ENCODE results near the gene C2orf92. TPM values are rescaled to one million over a fixed set of nuclear protein-coding genes. Genes with fewer than 3 reads are reported as not detected.

Gene C2orf92
- total and polyA plus RNA-seq, 12 donors: 1.2 to 50.0 (median 5.5) TPM

- no peaks in the 10 kb centered on the region for H3K36me3 ChIP-seq (replicated peaks in 1 of 2)
- peaks cover 6% of the 10 kb centered on the region for H3K27me3 ChIP-seq
- no peak overlapping the region for H3K27ac ChIP-seq
- H3K4me1 ChIP-seq (replicated peaks in 1 of 2): no peaks in the 10 kb centered on the region
- intact Hi-C loops (cut with DNase I): no loop called here
- no peak overlapping the region for H3K4me3 ChIP-seq
- TF ChIP-seq POLR2A (IDR thresholded peaks at IDR 0.05): no peak
- TF ChIP-seq, protein P1, sequence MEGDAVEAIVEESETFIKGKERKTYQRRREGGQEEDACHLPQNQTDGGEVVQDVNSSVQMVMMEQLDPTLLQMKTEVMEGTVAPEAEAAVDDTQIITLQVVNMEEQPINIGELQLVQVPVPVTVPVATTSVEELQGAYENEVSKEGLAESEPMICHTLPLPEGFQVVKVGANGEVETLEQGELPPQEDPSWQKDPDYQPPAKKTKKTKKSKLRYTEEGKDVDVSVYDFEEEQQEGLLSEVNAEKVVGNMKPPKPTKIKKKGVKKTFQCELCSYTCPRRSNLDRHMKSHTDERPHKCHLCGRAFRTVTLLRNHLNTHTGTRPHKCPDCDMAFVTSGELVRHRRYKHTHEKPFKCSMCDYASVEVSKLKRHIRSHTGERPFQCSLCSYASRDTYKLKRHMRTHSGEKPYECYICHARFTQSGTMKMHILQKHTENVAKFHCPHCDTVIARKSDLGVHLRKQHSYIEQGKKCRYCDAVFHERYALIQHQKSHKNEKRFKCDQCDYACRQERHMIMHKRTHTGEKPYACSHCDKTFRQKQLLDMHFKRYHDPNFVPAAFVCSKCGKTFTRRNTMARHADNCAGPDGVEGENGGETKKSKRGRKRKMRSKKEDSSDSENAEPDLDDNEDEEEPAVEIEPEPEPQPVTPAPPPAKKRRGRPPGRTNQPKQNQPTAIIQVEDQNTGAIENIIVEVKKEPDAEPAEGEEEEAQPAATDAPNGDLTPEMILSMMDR (IDR thresholded peaks at IDR 0.05): no peak
- 85 to 88% (median 86%) methylated on average over 24 to 31 of the region's 31 CpGs for WGBS, 4 donors
- no peaks in the 10 kb centered on the region for H3K9me3 ChIP-seq (replicated peaks in 1 of 3)
- no peak for DNase-seq
Measured at GRCh38 chr2:97724946-97725688, 55.6 kb downstream of the C2orf92 start.

DNA sequence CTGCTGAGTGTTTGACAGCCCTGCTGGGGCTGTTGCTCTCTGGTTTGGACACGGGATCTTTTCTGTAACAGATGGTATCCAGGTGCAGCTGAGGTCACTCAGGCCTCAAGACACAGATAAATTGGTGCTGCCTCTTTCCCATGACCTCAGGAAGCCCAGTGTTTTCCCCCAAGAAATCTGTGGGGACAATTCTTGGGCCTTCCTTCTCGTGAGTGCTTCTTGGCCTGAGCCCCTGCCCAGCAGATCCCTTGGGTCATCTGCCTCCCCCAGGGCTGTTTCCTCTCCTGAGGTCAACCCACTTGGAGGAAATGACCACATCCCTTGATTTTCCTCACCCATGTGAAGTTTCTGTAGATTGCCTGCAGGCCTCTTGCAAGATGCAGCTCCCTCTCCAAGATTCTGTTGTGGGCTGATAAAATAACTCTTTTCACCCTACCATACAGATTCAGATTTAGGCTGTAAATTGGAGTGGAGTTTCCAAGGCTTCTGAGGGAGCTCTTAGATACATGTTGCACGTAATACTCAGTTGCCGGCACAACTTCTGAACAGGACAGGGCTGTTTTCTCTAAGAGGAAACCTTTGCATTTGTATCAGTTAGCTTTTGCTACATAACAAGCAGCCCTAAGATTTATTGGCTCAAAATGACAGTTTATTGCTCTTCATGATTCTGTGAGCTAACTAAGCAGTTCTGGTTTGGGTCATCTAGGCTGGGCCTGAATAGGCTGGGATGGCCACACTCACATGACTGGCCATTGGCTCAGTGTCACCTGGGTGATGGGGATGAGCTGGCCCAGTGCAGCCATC, 57.0 kb downstream of the C2orf92 start:
- Histone ChIP-seq H3K4me1 (replicated peaks in 1 of 2) (no peaks in the 10 kb centered on the region), H3K9me3 (replicated peaks in 1 of 3) (no peaks in the 10 kb centered on the region), H3K27ac (no peak overlapping the region), H3K4me3 (no peak overlapping the region), H3K36me3 (replicated peaks in 1 of 2) (no peaks in the 10 kb centered on the region), H3K27me3 (peaks cover 6% of the 10 kb centered on the region)
- TF ChIP-seq, protein P1 (IDR thresholded peaks at IDR 0.05): no peak
- no peak for TF ChIP-seq POLR2A (IDR thresholded peaks at IDR 0.05)
- no peak for DNase-seq
- intact Hi-C loops (cut with DNase I): no loop called here
- WGBS, 4 donors: 54 to 73% (median 62%) methylated on average over 4 of the region's 4 CpGs

DNA sequence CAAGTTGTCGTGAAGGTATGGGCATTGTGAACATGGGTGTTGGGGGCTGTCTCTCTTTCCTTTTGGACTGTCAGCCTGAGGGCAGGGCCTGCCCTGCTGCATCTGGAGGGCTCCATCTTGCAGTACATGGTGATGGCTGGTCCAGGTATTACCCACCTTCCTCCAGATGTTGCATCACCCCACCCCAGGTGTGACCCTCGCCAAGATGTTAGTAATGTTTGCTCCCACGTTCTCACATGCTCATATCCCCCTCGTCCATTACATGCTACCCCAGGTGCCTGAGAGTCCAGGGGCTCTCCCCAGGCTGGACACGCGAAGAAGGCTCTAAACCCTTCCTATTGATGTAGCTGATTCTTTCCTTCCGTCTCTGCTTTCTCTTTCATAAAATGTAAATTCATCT, 57.8 kb downstream of the C2orf92 start:
- no peak for TF ChIP-seq POLR2A (IDR thresholded peaks at IDR 0.05)
- TF ChIP-seq, protein P1 (IDR thresholded peaks at IDR 0.05): no peak
- no peaks in the 10 kb centered on the region for H3K4me1 ChIP-seq (replicated peaks in 1 of 2)
- DNase-seq: no peak
- intact Hi-C loops (cut with DNase I): no loop called here
- WGBS, 4 donors: 81 to 93% (median 87%) methylated on average over 7 of the region's 7 CpGs
- no peak overlapping the region for H3K4me3 ChIP-seq
- no peak overlapping the region for H3K27ac ChIP-seq
- H3K27me3 ChIP-seq: peaks cover 6% of the 10 kb centered on the region
- H3K36me3 ChIP-seq (replicated peaks in 1 of 2): no peaks in the 10 kb centered on the region
- H3K9me3 ChIP-seq (replicated peaks in 1 of 3): no peaks in the 10 kb centered on the region

DNA sequence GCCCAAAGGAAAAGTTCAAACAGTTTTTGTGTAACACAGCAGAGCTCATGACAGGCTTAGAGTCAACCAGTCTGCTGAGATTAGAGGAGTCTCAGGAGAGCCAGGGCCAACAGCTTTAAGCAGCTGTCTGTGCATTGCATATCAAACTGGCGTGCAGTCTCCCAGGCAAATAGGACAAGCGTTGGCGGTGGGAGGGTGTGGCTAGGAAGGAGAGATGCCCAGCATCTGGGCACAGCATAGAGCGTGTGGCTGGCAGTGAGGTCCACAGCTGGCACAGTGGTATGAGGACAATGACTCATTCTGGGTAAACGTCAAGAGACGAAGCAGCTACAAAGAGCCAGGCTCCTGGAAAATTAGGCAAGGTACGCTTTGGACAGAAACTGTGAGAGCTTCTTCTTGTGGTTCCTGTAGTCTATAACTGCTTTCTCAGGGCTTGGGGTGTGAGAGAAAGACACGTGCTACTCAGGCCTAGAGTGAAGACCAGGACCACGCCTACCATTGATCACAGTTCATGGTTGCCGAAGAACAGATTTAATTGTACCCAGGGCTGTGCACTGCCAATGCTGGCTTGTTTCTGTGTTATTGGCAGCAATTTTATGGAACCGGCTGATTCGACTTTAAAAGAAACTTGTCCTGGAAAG, 58.7 kb downstream of the C2orf92 start:
- 74 to 90% (median 78%) methylated on average over 8 to 12 of the region's 12 CpGs for WGBS, 4 donors
- no peaks in the 10 kb centered on the region for H3K9me3 ChIP-seq (replicated peaks in 1 of 3)
- H3K4me1 ChIP-seq (replicated peaks in 1 of 2): no peaks in the 10 kb centered on the region
- intact Hi-C loops (cut with DNase I): no loop called here
- H3K27me3 ChIP-seq: peaks cover 6% of the 10 kb centered on the region
- no peak overlapping the region for H3K4me3 ChIP-seq
- DNase-seq: no peak
- TF ChIP-seq, protein P1 (IDR thresholded peaks at IDR 0.05): no peak
- TF ChIP-seq POLR2A (IDR thresholded peaks at IDR 0.05): no peak
- no peaks in the 10 kb centered on the region for H3K36me3 ChIP-seq (replicated peaks in 1 of 2)
- no peak overlapping the region for H3K27ac ChIP-seq
